Gastrocnemius medialis (tissue), 4 donors: ENCODE measurements around the gene EPHB6.

ENCODE experiments used
- POLR2A ChIP-seq, 2 donors: fragments of 450-650 bp; IDR thresholded peaks; one replicate each; pipeline ENCODE4 v1.6.1; 2017; ENCODE audit warnings: antibody characterized with exemption in 2 of 2, mild to moderate bottlenecking in 2 of 2, moderate library complexity in 2 of 2
- TF ChIP-seq, protein P1 (sequence below), 5 experiments: fragments of 450-650 bp in 3 of 5; fragments of 200-600 bp in 2 of 5; sonication (generic) in 2 of 5; IDR thresholded peaks in 4 of 5; conservative IDR thresholded peaks in 1 of 5; 1 replicate in 4 of 5; 2 replicates in 1 of 5; pipeline ENCODE4 v1.5.1; 2016 to 2019; ENCODE audit warnings: antibody characterized with exemption in 5 of 5, mild to moderate bottlenecking in 3 of 5, moderate library complexity in 3 of 5

DNA sequence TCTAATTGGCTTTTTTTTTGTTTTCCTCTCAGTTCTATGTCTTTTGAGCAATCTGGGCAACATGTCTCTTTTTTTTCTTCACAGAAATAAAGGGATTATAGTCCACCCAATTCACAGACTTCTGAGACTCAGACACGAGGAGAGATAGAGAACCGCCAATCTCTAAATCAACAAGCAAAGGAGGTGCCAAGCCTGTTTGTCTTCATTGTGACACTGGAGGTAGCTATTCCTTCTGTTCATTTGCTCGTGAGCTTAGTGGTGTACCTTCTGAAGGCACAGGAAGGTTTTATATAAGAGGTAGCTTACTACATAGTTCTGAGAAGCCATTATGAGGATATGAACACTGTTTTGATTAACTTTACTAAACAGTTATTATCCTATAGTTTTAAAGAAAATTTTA, 6.1 kb downstream of the EPHB6 start:
- TF ChIP-seq, protein P1, sequence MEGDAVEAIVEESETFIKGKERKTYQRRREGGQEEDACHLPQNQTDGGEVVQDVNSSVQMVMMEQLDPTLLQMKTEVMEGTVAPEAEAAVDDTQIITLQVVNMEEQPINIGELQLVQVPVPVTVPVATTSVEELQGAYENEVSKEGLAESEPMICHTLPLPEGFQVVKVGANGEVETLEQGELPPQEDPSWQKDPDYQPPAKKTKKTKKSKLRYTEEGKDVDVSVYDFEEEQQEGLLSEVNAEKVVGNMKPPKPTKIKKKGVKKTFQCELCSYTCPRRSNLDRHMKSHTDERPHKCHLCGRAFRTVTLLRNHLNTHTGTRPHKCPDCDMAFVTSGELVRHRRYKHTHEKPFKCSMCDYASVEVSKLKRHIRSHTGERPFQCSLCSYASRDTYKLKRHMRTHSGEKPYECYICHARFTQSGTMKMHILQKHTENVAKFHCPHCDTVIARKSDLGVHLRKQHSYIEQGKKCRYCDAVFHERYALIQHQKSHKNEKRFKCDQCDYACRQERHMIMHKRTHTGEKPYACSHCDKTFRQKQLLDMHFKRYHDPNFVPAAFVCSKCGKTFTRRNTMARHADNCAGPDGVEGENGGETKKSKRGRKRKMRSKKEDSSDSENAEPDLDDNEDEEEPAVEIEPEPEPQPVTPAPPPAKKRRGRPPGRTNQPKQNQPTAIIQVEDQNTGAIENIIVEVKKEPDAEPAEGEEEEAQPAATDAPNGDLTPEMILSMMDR (IDR thresholded peaks at IDR 0.05 in 4 of 5, conservative IDR thresholded peaks at IDR 0.05 in 1 of 5) = no peak
- TF ChIP-seq POLR2A (IDR thresholded peaks at IDR 0.05) = no peak
